ENCODE measurements around the gene HBQ1. TPM values are rescaled to one million over a fixed set of nuclear protein-coding genes. Genes with fewer than 3 reads are reported as not detected.

HBQ1 gene
- total and polyA plus RNA-seq, 2 of the 4 experiments (the other 2 are of a cell fraction), result 0.92 TPM; not detected in 1

DNA sequence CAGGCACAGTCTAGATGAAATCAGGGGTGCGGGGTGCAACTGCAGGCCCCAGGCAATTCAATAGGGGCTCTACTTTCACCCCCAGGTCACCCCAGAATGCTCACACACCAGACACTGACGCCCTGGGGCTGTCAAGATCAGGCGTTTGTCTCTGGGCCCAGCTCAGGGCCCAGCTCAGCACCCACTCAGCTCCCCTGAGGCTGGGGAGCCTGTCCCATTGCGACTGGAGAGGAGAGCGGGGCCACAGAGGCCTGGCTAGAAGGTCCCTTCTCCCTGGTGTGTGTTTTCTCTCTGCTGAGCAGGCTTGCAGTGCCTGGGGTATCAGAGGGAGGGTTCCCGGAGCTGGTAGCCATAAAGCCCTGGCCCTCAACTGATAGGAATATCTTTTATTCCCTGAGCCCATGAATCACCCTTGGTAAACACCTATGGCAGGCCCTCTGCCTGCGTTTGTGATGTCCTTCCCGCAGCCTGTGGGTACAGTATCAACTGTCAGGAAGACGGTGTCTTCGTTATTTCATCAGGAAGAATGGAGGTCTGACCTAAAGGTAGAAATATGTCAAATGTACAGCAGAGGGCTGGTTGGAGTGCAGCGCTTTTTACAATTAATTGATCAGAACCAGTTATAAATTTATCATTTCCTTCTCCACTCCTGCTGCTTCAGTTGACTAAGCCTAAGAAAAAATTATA is 2.1 kb upstream of the HBQ1 start:
- Histone ChIP-seq H2BK120ac (ENCODE audit: low read depth, low read length) (no peak overlapping the region), H3K4ac (ENCODE audit: low read depth, low read length) (no peak overlapping the region), H3K27me3 (ENCODE audit: control insufficient read depth, insufficient read depth, low read length) (peaks cover 40% of the 10 kb centered on the region), H3K4me3 (ENCODE audit: insufficient read depth, low read depth, low read length) (no peak overlapping the region), H4K8ac (ENCODE audit: low read depth in 2 of 2, low read length in 2 of 2) (no peak overlapping the region), H2BK15ac (ENCODE audit: low read depth, low read length) (no peak overlapping the region), H3K4me1 (ENCODE audit: control insufficient read depth, insufficient read depth, low read length) (peaks cover 5% of the 10 kb centered on the region; the same call in 1 of the 2 replicates), H2BK5ac (ENCODE audit: low read depth, low read length, poor library complexity, severe bottlenecking) (no peak overlapping the region), H3K23ac (ENCODE audit: low read depth, low read length) (no peak overlapping the region), H2BK20ac (ENCODE audit: low read depth, low read length) (no peak overlapping the region), H2AFZ (replicated peaks; ENCODE audit: low read length, poor library complexity) (no peak overlapping the region), H3K79me1 (ENCODE audit: low read depth in 1 of 2, low read length in 2 of 2) (no peaks in the 10 kb centered on the region), H3K9ac (ENCODE audit: low read depth, low read length) (no peak overlapping the region), H3K18ac (ENCODE audit: low read depth, low read length) (no peak overlapping the region), H2AK5ac (ENCODE audit: low read depth, low read length) (no peak overlapping the region), H2AK9ac (replicated peaks; ENCODE audit: low read depth, low read length, poor library complexity) (no peak overlapping the region), H3K9me3 (ENCODE audit: control insufficient read depth, insufficient read depth, low read length) (0 out of 2 replicates have a peak, but pooled peaks cover 2% of the 10 kb centered on the region), H3K56ac (ENCODE audit: extremely low read depth, insufficient read depth, low read length) (no peak overlapping the region), H4K20me1 (ENCODE audit: insufficient read depth, low read length) (peaks cover 18% of the 10 kb centered on the region), H3K4me2 (ENCODE audit: low read depth, low read length) (no peak overlapping the region), H3K9me1 (ENCODE audit: insufficient read depth, low read length) (no peaks in the 10 kb centered on the region), H3K14ac (replicated peaks; ENCODE audit: low read depth, low read length) (no peak overlapping the region), H3K36me3 (ENCODE audit: control insufficient read depth, insufficient read depth, low read length) (no peaks in the 10 kb centered on the region), H4K91ac (ENCODE audit: insufficient read depth, low read depth, low read length) (no peak overlapping the region), H4K5ac (ENCODE audit: low read depth, low read length) (no peak overlapping the region), H3K27ac (ENCODE audit: insufficient read depth, low read length) (no peak overlapping the region)
- no CpG with 5 or more reads among the region's 11 CpGs for WGBS, 2 experiments (ENCODE audit: extremely low coverage in 2 of 2, insufficient read length in 1 of 2)
- BruUV-seq (replicated peaks), result no TSS peak
- intact Hi-C loops (cut with micrococcal nuclease) (no loop called here), dilution Hi-C loops (cut with HindIII; ENCODE audit: low sequenced_read_pairs, unreplicated experiment) (no loop called here), in situ Hi-C loops (cut with MboI; ENCODE audit: low sequenced_read_pairs) (no loop called here)
- ATAC-seq (ENCODE audit: low read depth) (no peak), DNase-seq (no peak)
- ChIA-PET CTCF (no interaction called here), POLR2A (ENCODE audit: unreplicated experiment) (no interaction called here)
- no peak for TF ChIP-seq MXI1 (IDR thresholded peaks at IDR 0.05; ENCODE audit: borderline replicate concordance, low read depth, low read length)
- TF ChIP-seq NFE2L2 (IDR thresholded peaks at IDR 0.05; ENCODE audit: low read depth, low read length), result no peak
- TF ChIP-seq CEBPB (IDR thresholded peaks at IDR 0.05; ENCODE audit: low read depth, low read length), result no peak
- TF ChIP-seq RCOR1 (IDR thresholded peaks at IDR 0.05; ENCODE audit: insufficient replicate concordance, low read length), result no peak
- no peak for TF ChIP-seq CHD1 (IDR thresholded peaks at IDR 0.05; ENCODE audit: low read depth, low read length)
- TF ChIP-seq ELK1 (IDR thresholded peaks at IDR 0.05; ENCODE audit: borderline replicate concordance, low read depth, low read length), result no peak
- TF ChIP-seq MAZ (IDR thresholded peaks at IDR 0.05; ENCODE audit: borderline replicate concordance, low read depth, low read length), result no peak
- TF ChIP-seq RFX5 (IDR thresholded peaks at IDR 0.05; ENCODE audit: low read depth, low read length), result no peak
- TF ChIP-seq FOS (IDR thresholded peaks at IDR 0.05; ENCODE audit: low read depth, low read length), result no peak
- TF ChIP-seq USF2 (IDR thresholded peaks at IDR 0.05; ENCODE audit: low read depth, low read length), result no peak
- TF ChIP-seq SMC3 (IDR thresholded peaks at IDR 0.05; ENCODE audit: low read depth, low read length), result no peak
- TF ChIP-seq MAFK (IDR thresholded peaks at IDR 0.05; ENCODE audit: low read depth, low read length), result no peak

Measured in IMR-90 (cell line).